Fibroblast of the conjunctiva (primary cell): ENCODE results near the gene STEAP3.

Experiments used
- DNase-seq: peaks from one replicate; pipeline ENCODE4 v3.0.0-alpha.2; 2010; ENCODE audit warnings: low read depth

The STEAP3 gene

GRCh38 chr2:119197529-119198239 lies 25.9 kb upstream of the STEAP3 start:
- no peak for DNase-seq

- DNase-seq = no peak
These were observed 25.3 kb upstream of the STEAP3 start for GRCh38 chr2:119198240-119198840.

GRCh38 chr2:119201815-119202214 lies 21.8 kb upstream of the STEAP3 start:
- DNase-seq = no peak

- DNase-seq = no peak
These were observed 20.9 kb upstream of the STEAP3 start for GRCh38 chr2:119202610-119203310.

GRCh38 chr2:119204525-119204924 lies 19.1 kb upstream of the STEAP3 start:
- no peak for DNase-seq

- DNase-seq = no peak
These were observed 18.5 kb upstream of the STEAP3 start for GRCh38 chr2:119205001-119205706.

GRCh38 chr2:119206201-119206600 lies 17.4 kb upstream of the STEAP3 start:
- DNase-seq = no peak

- DNase-seq = no peak
These were observed 16.2 kb upstream of the STEAP3 start for GRCh38 chr2:119207447-119207846.

GRCh38 chr2:119208791-119209203 lies 14.8 kb upstream of the STEAP3 start:
- DNase-seq = no peak

GRCh38 chr2:119212139-119212800 lies 11.4 kb upstream of the STEAP3 start:
- DNase-seq = no peak

- no peak for DNase-seq
These were observed 9.1 kb upstream of the STEAP3 start for GRCh38 chr2:119214453-119215037.

GRCh38 chr2:119216994-119217393 lies 6.6 kb upstream of the STEAP3 start:
- no peak for DNase-seq

- DNase-seq = peak; percentile 57
These were observed 5.1 kb upstream of the STEAP3 start for GRCh38 chr2:119218478-119219064.

GRCh38 chr2:119219873-119220272 lies 3.8 kb upstream of the STEAP3 start:
- no peak for DNase-seq

GRCh38 chr2:119220720-119221301 lies 2.8 kb upstream of the STEAP3 start:
- DNase-seq = no peak

- DNase-seq = no peak
These were observed 2.0 kb upstream of the STEAP3 start for GRCh38 chr2:119221609-119222008.

- no peak for DNase-seq
These were observed 1.4 kb upstream of the STEAP3 start for GRCh38 chr2:119222213-119222612.

GRCh38 chr2:119222863-119223520 lies 642 bp upstream of the STEAP3 start:
- no peak for DNase-seq

GRCh38 chr2:119224391-119225104 lies 914 bp downstream of the STEAP3 start:
- DNase-seq = no peak
